ENCODE results near the gene MPHOSPH9.

DNA sequence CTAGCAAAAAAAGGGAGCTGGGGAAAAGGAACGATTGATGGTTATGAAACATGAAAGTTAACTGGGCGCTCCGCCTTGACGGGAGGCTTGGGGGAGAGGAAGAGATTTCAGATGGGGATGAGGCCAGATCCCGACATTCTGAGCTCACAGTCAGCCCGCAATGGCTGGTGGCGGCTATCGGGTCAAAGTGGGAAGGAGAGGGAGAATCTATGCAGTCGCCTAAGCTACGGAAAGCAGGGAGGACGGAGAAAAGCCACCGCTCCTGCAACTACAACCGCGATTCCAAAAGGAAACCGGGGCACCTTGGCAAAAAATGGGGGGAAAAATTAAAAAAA lies 502 bp downstream of the MPHOSPH9 start:
- TF ChIP-seq, protein P1, sequence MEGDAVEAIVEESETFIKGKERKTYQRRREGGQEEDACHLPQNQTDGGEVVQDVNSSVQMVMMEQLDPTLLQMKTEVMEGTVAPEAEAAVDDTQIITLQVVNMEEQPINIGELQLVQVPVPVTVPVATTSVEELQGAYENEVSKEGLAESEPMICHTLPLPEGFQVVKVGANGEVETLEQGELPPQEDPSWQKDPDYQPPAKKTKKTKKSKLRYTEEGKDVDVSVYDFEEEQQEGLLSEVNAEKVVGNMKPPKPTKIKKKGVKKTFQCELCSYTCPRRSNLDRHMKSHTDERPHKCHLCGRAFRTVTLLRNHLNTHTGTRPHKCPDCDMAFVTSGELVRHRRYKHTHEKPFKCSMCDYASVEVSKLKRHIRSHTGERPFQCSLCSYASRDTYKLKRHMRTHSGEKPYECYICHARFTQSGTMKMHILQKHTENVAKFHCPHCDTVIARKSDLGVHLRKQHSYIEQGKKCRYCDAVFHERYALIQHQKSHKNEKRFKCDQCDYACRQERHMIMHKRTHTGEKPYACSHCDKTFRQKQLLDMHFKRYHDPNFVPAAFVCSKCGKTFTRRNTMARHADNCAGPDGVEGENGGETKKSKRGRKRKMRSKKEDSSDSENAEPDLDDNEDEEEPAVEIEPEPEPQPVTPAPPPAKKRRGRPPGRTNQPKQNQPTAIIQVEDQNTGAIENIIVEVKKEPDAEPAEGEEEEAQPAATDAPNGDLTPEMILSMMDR (IDR thresholded peaks at IDR 0.05) = no peak
- TF ChIP-seq POLR2A (IDR thresholded peaks at IDR 0.05) = no peak
